Liver (tissue), 9 donors: ENCODE data around the gene DHRS9. TPM values are rescaled to one million over a fixed set of nuclear protein-coding genes. Genes with fewer than 3 reads are reported as not detected.
A peak's percentile ranks its signal among the peaks of the same experiment; 100 is the strongest.

ENCODE experiments used
- DNase-seq: peaks from one replicate; pipeline ENCODE4 v3.0.0-alpha.2; 2017; ENCODE audit warnings: low spot score
- H3K27ac ChIP-seq, 2 donors: one replicate each; pipeline ENCODE4 v1.7.0; 2013; ENCODE audit warnings: inconsistent platforms in 2 of 2, low read length in 2 of 2, control low read depth in 1 of 2, low read depth in 1 of 2, mild to moderate bottlenecking in 1 of 2
- H3K27me3 ChIP-seq, 4 donors: one replicate each; pipeline versions ENCODE4 v1.6.1 to v1.7.0; 2013; ENCODE audit warnings: low read length in 3 of 4, inconsistent platforms in 1 of 4, mild to moderate bottlenecking in 1 of 4, moderate library complexity in 1 of 4; ENCODE audit not compliant: control insufficient read depth in 4 of 4, insufficient read depth in 4 of 4
- H3K36me3 ChIP-seq, 4 donors: one replicate each; pipeline versions ENCODE4 v1.6.1 to v1.7.0; 2013; ENCODE audit warnings: low read length in 3 of 4, mild to moderate bottlenecking in 3 of 4, low read depth in 1 of 4, moderate library complexity in 1 of 4; ENCODE audit not compliant: control insufficient read depth in 4 of 4, insufficient read depth in 3 of 4
- H3K4me1 ChIP-seq, 4 donors: one replicate each; pipeline versions ENCODE4 v1.6.1 to v1.7.0; 2013; ENCODE audit warnings: low read length in 3 of 4, mild to moderate bottlenecking in 3 of 4, moderate library complexity in 1 of 4; ENCODE audit not compliant: control insufficient read depth in 4 of 4, insufficient read depth in 4 of 4
- H3K4me3 ChIP-seq, 3 donors: one replicate each; pipeline versions ENCODE4 v1.6.1 to v1.7.0; 2013; ENCODE audit warnings: low read length in 3 of 3, control low read depth in 1 of 3, low read depth in 1 of 3, mild to moderate bottlenecking in 1 of 3
- H3K9ac ChIP-seq, 2 donors: one replicate each; pipeline ENCODE4 v1.7.0; 2013; ENCODE audit warnings: low read length in 2 of 2, mild to moderate bottlenecking in 2 of 2, moderate library complexity in 2 of 2, control low read depth in 1 of 2, low read depth in 1 of 2
- H3K9me3 ChIP-seq, 4 donors: one replicate each; pipeline versions ENCODE4 v1.6.1 to v1.7.0; 2013; ENCODE audit warnings: low read length in 3 of 4; ENCODE audit not compliant: control insufficient read depth in 4 of 4
- CTCF ChIP-seq: fragments of 150-350 bp; IDR thresholded peaks from 2 replicates; pipeline ENCODE4 v1.5.1; 2017; ENCODE audit warnings: improper control_type of control experiment, low read depth, low read length; ENCODE audit not compliant: missing input control
- EGR1 ChIP-seq, 2 donors: IDR thresholded peaks; 2 replicates each; pipeline ENCODE4 v1.6.1; 2016 to 2018; ENCODE audit warnings: antibody characterized with exemption in 2 of 2, low read depth in 2 of 2
- FOXA2 ChIP-seq: IDR thresholded peaks from 2 replicates; pipeline ENCODE4 v1.6.1; 2016; ENCODE audit warnings: antibody characterized with exemption
- HNF4A ChIP-seq, 2 donors: conservative IDR thresholded peaks; 2 replicates each; pipeline ENCODE4 v1.6.1; 2016; ENCODE audit warnings: antibody characterized with exemption in 2 of 2, mild to moderate bottlenecking in 2 of 2
- JUND ChIP-seq, 2 donors: IDR thresholded peaks; 2 replicates each; pipeline ENCODE4 v1.6.1; 2016; ENCODE audit warnings: antibody characterized with exemption in 2 of 2
- NR2F2 ChIP-seq: IDR thresholded peaks from 2 replicates; pipeline ENCODE4 v1.6.1; 2016; ENCODE audit warnings: antibody characterized with exemption
- RXRA ChIP-seq, 2 donors: IDR thresholded peaks; 2 replicates each; pipeline ENCODE4 v1.6.1; 2017 to 2018; ENCODE audit warnings: antibody characterized with exemption in 2 of 2, mild to moderate bottlenecking in 1 of 2
- TAF1 ChIP-seq: conservative IDR thresholded peaks from 2 replicates; pipeline ENCODE4 v1.6.1; 2016; ENCODE audit warnings: antibody characterized with exemption, mild to moderate bottlenecking
- YY1 ChIP-seq: IDR thresholded peaks from 2 replicates; pipeline ENCODE4 v1.6.1; 2016; ENCODE audit warnings: antibody characterized with exemption, mild to moderate bottlenecking
- ZBTB33 ChIP-seq: IDR thresholded peaks from 2 replicates; pipeline ENCODE4 v1.6.1; 2016; ENCODE audit warnings: antibody characterized with exemption
- WGBS: extraction: QIAGEN DNeasy Blood & Tissue Kit; methylation state at CpG from one replicate; pipeline ENCODE4 v1.1.7; 2013; 5-methylcytosine and 5-hydroxymethylcytosine counted together
- polyA plus RNA-seq, 2 donors: library from polyadenylated mRNA; stranded (reverse) in 1 of 2; unstranded in 1 of 2; fragments of 200-250 nt in 1 of 2; fragments of >200 nt in 1 of 2; fragmentation: Nextera tagmentation in 1 of 2; extraction: Ambion mirVana in 1 of 2; gene quantifications; one replicate each; pipeline versions ENCODE4 v1.2.1 to v1.2.3, GENCODE V29; 2013 to 2015
- total RNA-seq, 2 donors: library from RNA; depleted of rRNA; stranded (reverse); fragments of >200 nt; gene quantifications; one replicate each; pipeline ENCODE4 v1.2.3, GENCODE V29; 2014
- TF ChIP-seq, protein P1 (sequence below): IDR thresholded peaks from 2 replicates; pipeline ENCODE4 v1.6.1; 2016; ENCODE audit warnings: antibody characterized with exemption
- donor health status: healthy.
- donor health status: healthy.
- donor health status: healthy.
- donor health status: healthy.
- donor health status: healthy.

DHRS9 gene
- total and polyA plus RNA-seq, 4 donors, result 0.25 to 0.93 (median 0.63) TPM

DNA sequence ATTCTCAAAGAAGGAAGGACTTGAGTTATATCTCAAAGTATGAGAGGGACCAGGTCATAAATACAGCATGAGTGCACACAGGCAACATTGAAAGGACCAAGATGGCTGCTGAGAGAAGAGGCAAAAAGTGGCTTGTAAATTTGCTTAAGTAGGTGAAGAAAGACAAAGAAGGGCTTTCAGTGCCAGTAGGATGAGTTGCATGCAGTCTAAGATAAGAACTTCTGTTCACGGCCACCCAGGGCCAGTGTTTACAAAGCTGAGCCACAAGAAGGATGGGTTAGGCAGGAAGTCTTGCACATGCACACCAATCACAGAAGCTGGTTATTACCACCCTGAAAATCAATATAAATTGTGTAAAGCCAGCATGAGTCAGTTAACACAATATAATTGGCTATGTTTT is 35.1 kb upstream of the DHRS9 start:
- TF ChIP-seq YY1, result peak; percentile 43
- no peak for TF ChIP-seq ZBTB33
- no peak for TF ChIP-seq TAF1
- TF ChIP-seq, protein P1, sequence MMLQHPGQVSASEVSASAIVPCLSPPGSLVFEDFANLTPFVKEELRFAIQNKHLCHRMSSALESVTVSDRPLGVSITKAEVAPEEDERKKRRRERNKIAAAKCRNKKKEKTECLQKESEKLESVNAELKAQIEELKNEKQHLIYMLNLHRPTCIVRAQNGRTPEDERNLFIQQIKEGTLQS, result no peak
- peak in 1 of 2 donors; percentile 31 for TF ChIP-seq RXRA (IDR thresholded peaks at IDR 0.05)
- TF ChIP-seq HNF4A (conservative IDR thresholded peaks at IDR 0.05), result peak in 1 of 2 donors; percentile 9
- no peak for TF ChIP-seq JUND (IDR thresholded peaks at IDR 0.05)
- no peak for TF ChIP-seq NR2F2
- TF ChIP-seq CTCF, result no peak
- WGBS, result 24% methylated on average over 1 of the region's 1 CpG
- DNase-seq, result no peak
- Histone ChIP-seq H3K9me3 (no peaks in the 10 kb centered on the region), H3K4me3 (no peak overlapping the region), H3K27ac (no peak overlapping the region), H3K36me3 (no peaks in the 10 kb centered on the region), H3K4me1 (peaks cover 5 to 10% (median 8%) of the 10 kb centered on the region in 4 donors), H3K9ac (no peak overlapping the region), H3K27me3 (no peaks in the 10 kb centered on the region)

GRCh38 chr2:169034984-169035544 is 34.3 kb upstream of the DHRS9 start:
- Histone ChIP-seq H3K9me3 (no peaks in the 10 kb centered on the region), H3K27me3 (no peaks in the 10 kb centered on the region), H3K27ac (no peak overlapping the region), H3K9ac (no peak overlapping the region), H3K4me3 (no peak overlapping the region), H3K36me3 (no peaks in the 10 kb centered on the region), H3K4me1 (peaks cover 5 to 10% (median 8%) of the 10 kb centered on the region in 4 donors)
- TF ChIP-seq FOXA2 (no peak), NR2F2 (no peak), EGR1 (IDR thresholded peaks at IDR 0.05; ENCODE audit: low read depth in 2 of 2) (no peak), CTCF (no peak), RXRA (IDR thresholded peaks at IDR 0.05) (no peak), ZBTB33 (no peak)
- DNase-seq, result no peak
